Cardiac fibroblast (primary cell): ENCODE measurements around the gene COBL.

Experiments
- DNase-seq, 2 donors: peaks; one replicate each; pipeline versions ENCODE4 v3.0.0 to v3.0.0-alpha.2; 2010; ENCODE audit warnings: low read depth in 2 of 2
- H3K4me3 ChIP-seq, 2 donors: replicated peaks in 1 of 2; 1 replicate in 1 of 2; 2 replicates in 1 of 2; pipeline ENCODE4 v1.5.1; 2011; ENCODE audit warnings: low read depth in 2 of 2, low read length in 2 of 2, mild to moderate bottlenecking in 2 of 2, moderate library complexity in 1 of 2
- TF ChIP-seq, protein P1 (sequence below): IDR thresholded peaks from one replicate; pipeline ENCODE4 v1.5.1; 2011; ENCODE audit warnings: low read depth, mild to moderate bottlenecking, low read length, inconsistent platforms

COBL gene

DNA sequence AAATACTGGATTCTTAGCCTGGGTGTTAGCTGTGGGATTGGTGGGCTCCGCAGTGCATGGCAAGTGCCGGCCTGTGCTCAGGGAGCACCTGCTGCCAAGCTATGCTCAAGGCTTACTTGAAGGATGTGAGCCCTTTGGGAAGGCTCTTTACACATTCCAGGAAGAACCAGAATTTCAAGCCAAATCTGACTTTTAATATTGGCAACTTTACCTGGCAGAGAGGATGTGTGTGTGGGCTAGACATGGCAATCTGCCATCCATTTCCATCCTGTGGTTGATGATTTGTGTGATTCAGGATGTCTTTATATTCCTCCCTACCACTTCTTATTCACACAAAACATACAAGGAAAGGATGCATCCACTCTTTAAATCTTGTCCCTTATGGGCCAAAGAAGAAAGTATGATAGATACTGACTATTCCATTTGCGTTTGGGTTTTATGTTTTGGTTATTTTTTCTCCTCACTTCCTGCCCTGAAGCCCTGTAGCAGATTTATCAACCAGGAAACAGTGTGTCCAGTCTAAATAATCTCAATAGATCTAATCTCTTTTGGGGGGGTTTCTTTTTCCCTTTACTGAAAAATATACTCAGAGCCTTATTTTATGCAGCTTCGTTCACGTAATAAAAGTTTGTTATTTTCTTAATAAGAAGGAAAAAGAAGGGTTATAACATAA is 247.1 kb downstream of the COBL start:
- DNase-seq = peak in 1 of 2 donors; percentile 9
- H3K4me3 ChIP-seq = no peak overlapping the region
- TF ChIP-seq, protein P1, sequence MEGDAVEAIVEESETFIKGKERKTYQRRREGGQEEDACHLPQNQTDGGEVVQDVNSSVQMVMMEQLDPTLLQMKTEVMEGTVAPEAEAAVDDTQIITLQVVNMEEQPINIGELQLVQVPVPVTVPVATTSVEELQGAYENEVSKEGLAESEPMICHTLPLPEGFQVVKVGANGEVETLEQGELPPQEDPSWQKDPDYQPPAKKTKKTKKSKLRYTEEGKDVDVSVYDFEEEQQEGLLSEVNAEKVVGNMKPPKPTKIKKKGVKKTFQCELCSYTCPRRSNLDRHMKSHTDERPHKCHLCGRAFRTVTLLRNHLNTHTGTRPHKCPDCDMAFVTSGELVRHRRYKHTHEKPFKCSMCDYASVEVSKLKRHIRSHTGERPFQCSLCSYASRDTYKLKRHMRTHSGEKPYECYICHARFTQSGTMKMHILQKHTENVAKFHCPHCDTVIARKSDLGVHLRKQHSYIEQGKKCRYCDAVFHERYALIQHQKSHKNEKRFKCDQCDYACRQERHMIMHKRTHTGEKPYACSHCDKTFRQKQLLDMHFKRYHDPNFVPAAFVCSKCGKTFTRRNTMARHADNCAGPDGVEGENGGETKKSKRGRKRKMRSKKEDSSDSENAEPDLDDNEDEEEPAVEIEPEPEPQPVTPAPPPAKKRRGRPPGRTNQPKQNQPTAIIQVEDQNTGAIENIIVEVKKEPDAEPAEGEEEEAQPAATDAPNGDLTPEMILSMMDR = no peak

DNA sequence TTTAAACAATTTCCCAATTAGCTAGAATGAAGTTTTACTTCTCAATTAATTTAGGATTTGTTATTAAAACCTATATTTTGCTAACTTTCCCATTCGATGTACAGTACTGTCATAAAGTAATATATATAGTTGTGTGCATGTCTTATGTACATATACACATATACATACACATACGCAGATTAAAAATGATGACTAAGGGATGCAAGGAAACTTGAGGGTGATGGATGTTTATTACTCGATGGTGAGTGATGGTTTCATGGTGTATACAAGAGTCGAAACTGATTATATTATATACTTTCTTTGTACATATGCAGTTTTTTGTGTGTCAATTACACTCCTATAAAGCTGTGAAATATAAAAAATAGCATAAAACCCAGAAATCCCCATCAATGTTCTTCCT is 248.2 kb downstream of the COBL start:
- TF ChIP-seq, protein P1 = no peak
- H3K4me3 ChIP-seq = no peak overlapping the region
- no peak for DNase-seq

DNA sequence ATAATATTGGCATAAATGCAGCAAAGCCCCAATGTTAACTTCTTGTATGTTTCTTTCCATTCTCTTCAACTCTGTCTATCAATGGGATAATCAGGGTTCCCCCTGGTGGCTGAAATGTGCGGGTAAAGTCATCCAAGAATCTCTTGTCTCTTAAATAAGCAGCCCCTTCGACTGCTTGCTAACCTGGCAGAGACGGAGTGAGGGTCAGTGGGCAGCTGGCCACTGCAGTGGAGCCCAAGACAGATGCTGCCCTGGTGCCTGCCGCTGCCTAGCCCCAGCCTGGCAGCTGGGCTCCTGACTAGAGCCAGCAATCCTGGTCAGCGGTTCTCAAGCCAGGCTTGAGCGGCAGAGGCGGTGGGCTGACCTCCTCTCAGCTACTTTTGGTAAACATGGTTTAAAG is 248.9 kb downstream of the COBL start:
- no peak overlapping the region for H3K4me3 ChIP-seq
- DNase-seq = peak; percentile 85 to 87
- TF ChIP-seq, protein P1 = peak; percentile 76

DNA sequence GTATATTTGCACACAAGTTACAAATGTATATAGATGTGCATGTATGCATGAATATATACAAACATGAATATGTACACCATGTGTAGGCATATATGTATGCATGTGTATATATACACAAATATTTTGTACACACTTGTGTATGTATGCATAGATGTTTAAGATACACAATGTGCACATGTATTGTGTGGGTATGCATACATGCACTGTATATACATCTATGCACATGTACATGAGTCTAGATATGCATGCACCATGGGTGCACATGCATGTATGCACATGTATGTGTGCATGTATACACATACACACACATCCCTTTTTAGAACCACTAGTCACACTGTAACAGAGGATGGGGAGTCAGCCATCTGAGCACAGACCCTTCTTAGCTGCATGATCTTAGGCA is 249.4 kb downstream of the COBL start:
- no peak overlapping the region for H3K4me3 ChIP-seq
- no peak for DNase-seq
- TF ChIP-seq, protein P1 = no peak

DNA sequence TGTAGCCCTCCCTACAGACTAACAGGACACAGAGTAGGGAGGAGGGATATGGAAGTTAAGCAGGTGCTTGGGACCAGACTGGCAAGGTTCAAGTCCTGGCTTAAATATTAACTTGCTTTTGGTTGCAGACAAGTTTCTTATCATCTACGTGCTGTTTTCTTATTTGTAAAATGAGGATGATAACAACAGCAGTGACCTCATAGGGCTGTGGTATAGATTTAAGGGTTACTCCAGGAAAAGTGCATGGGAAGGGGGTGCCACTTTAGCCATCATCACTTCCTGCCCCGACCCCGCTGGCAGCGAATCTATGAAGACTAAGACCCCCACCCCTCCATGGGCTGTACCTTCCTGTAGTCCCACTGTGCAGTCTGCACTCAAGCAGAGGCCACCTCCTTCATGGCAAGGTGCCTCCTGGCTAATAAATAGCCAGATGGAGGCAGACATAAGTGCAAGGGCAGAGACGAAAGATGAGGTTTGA is 250.2 kb downstream of the COBL start:
- TF ChIP-seq, protein P1 = no peak
- DNase-seq = no peak
- no peak overlapping the region for H3K4me3 ChIP-seq

DNA sequence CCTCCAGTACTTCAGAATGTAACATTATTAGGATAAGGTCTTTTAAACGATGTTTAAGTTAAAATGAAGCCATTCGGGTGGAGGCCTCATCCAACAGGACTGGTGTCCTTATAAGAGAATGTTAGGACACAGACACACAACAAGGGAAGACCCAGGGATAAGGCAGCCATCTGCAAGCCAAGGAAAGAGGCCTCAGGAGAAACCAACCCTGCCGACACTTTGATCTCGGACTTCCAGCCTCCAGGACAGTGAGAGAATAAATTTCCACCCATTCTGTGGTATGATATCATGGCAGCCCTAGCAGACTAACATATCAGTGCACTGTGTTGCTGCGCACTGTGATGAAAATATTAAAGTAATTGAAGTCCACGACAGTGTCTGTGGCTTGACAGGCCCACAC is 250.8 kb downstream of the COBL start:
- DNase-seq = no peak
- no peak overlapping the region for H3K4me3 ChIP-seq
- TF ChIP-seq, protein P1 = no peak

DNA sequence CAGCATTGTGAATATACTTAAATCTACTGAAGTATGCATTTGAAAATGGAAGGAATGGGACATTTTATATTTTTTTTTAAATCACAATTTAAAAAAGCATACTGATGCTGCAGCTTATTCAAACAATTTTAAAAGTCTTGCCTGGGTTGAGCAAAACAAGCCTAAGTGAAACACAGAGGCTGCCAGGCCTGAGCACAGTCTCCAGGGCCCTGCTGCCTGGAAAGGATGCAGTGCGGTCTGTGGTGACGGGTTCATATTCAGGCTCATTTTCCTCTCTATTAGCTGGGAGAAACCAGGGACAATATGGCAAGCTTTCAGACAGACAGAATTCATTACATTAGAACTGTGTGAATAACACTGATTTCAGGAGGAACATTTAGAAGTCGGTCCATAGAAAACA is 251.9 kb downstream of the COBL start:
- DNase-seq = no peak
- H3K4me3 ChIP-seq = no peak overlapping the region
- TF ChIP-seq, protein P1 = no peak
